ENCODE data around the gene HTR3A. TPM values are rescaled to one million over a fixed set of nuclear protein-coding genes. Genes with fewer than 3 reads are reported as not detected.
"Not testable (repeated sequence)": the region's sequence is repeated elsewhere in the genome, so short reads cannot be mapped to it uniquely, and the experiment has no call there.

Gene HTR3A
- total RNA-seq = not detected

DNA sequence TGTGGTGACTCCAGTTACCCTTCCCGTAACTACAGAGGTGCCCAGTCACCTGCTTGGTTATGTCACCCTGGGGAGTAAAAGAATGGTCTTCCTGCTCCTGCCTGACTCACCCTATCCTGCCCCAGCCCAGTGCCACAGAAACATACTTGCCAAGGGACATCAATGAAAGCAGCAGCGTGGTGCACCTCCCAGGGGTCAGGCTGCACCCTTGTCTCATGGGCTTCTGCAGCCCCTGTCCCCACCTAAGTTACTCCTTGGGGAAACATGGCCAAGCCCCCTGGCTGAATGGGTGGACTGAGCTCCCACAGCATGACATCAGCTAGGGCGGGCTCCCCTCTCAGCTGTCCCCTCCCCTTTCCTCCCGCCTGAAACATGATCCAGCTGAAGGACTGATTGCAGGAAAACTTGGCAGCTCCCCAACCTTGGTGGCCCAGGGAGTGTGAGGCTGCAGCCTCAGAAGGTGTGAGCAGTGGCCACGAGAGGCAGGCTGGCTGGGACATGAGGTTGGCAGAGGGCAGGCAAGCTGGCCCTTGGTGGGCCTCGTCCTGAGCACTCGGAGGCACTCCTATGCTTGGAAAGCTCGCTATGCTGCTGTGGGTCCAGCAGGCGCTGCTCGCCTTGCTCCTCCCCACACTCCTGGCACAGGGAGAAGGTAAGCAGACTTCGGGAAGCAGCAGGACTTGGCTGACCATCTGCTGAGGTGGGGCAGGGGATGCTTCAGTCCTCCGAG, at the start of gene HTR3A:
Gene HTR3A, plus strand, starts transcription at position 368 of the 730 bp plus-strand sequence. Its CDS starts 218 bp downstream, at position 586.
- DNase-seq (ENCODE audit: low spot score) (no peak), ATAC-seq (peak; percentile 34)
- intact Hi-C loops (cut with DNase I) = no loop called here

DNA sequence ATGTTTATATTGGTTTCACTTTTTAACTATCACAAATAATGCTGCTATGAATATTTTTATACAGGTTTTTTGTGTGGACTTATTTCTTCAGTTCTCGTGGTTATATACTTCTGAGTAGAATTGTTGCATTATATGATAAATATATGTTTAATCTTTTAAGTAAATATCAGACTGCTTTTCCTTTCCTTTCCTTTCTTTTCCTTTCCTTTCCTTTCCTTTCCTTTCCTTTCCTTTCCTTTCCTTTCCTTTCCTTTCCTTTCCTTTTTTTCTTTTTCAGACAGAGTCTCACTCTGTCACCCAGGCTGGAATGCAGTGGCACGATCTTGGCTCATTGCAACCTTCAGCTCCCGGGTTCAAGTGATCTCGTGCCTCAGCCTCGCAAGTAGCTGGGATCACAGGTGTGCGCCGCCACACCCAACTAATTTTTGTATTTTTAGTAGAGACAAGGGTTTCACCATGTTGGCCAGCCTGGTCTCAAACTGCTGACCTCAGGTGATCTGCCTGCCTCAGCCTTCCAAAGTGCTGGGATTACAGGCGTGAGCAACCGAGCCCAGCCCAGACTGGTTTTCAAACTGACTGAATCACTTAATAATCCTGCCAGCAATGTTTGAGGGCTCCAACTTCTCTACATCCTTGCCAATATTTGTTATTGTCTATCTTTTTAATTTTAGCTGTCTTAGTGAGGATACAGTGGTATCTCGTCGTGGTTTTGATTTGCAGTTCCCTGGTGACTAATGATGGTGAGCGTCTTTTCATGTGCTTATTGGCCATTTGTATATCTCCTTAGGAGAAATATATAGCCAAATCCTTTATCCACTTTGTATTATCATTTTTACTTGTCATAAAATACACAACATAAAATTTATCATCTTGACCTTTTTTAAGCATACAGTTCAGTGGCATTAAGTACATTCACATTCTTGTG, 48.4 kb upstream of the HTR3A start:
- intact Hi-C loops (cut with DNase I) = no loop called here
- DNase-seq (ENCODE audit: low spot score) (no peak), ATAC-seq (no peak)

DNA sequence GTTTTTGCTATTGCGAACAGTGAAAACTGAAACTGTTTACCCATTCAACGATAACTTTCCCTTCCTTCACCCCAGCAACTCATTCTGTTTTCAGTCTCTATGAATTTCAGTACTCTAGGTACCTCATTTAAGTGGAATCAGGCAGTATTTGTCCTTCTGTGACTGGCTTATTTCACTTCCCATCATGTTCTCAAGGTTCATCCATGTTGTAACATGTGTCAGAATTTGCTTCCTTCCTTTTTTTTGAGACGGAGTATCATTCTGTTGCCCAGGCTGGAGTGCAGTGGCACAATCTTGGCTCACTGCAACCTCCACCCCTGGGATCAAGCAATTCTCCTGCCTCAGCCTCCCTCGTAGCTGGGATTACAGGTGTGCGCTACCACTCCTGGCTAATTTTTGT, 46.6 kb upstream of the HTR3A start:
- ATAC-seq (no peak), DNase-seq (ENCODE audit: low spot score) (no peak)
- intact Hi-C loops (cut with DNase I) = no loop called here

DNA sequence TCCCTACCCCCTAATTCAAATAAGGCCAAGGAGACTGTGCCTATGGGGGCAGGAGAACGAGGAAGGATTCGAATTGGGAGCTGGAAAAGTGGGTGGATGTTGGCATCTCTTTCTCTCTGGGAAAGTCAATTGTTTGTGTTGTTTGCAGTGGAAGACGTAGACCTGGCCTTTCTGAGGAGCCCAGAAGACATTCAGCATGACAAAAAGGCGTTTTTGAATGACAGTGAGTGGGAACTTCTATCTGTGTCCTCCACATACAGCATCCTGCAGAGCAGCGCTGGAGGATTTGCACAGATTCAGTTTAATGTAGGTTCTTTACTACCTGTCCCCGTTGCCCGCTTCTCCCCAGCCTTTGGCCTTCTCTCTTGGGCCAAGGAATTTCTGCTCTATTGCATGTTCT, 42.1 kb upstream of the HTR3A start:
- intact Hi-C loops (cut with DNase I) = no loop called here
- ATAC-seq = no peak
- no peak for DNase-seq (ENCODE audit: low spot score)

DNA sequence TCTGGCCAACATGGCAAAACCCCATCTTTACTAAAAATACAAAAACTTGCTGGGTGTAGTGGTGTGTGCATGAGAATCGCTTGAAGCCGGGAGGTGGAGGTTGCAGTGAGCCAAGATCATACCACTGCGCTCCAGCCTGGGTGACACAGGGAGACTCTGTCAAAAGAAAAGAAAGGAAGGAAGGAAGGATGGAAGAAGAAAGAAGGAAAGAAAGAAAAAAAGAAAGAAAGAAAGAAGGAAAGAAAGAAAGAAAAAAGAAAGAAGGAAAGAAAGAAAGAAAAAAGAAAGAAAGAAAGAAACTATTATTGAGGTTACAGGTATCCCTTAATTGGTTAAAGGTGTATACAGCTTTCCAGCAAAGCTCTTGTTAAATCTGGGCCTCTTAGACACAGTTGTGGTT, 40.7 kb upstream of the HTR3A start:
- DNase-seq (ENCODE audit: low spot score); intact Hi-C loops (cut with DNase I); ATAC-seq: not testable (repeated sequence)

DNA sequence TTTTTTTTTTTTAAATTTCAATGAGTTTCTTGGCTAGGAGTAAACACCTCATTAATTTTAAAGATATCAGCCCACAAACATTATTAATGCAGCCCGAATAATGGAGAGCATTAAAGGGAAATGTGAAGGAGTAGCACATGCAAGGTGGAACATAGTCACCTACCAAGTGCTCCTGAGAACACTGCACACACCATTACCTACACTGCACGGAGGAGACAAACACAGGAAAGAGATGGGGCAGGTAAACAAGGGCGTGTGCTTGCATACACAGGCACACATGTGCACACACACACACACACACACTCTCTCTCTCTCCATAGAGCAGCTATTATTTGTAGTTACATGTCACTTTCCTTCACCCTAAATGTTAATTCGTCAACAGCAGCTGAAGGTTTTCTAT, 40.1 kb upstream of the HTR3A start:
- DNase-seq (ENCODE audit: low spot score) = no peak
- ATAC-seq = no peak
- intact Hi-C loops (cut with DNase I) = no loop called here

DNA sequence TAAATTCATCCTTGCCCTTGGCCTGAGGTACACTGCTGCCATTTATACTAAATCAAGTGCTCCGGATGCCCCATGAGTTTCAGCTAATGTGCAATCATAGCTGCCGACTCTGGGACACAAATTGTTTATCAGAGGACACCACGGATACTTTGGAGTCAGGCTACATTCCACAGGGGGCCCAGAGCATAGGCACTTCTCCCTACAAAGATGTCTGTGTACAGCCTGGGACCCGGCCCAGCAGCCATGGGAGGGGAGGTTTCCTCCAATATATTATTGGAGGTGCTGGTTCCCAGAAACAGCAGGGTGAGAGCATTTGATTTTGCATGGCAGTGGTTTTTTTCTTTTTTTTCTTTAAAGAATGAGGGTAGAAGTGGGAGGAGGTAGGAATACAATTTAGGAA, 39.0 kb upstream of the HTR3A start:
- ATAC-seq (no peak), DNase-seq (ENCODE audit: low spot score) (no peak)
- intact Hi-C loops (cut with DNase I) = no loop called here

DNA sequence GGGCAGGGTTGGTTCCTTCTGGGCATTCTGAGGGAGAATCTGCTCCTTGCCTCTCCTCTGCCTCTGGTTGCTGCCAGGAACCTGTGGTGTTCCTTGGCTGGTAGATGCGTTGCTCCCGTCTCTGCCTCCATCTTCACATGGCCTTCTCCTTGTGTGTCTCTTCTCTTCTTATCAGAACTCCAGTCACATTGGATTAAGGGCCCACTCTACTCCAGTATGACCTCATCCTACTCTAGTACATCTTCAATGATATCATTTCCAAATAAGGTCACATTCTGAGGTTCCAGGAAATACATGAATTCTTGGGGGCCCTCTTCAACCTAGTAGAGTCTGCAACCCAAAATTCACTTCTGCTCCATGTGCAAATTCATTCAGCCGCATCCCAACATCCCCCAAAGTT, 37.0 kb upstream of the HTR3A start:
- intact Hi-C loops (cut with DNase I) = no loop called here

DNA sequence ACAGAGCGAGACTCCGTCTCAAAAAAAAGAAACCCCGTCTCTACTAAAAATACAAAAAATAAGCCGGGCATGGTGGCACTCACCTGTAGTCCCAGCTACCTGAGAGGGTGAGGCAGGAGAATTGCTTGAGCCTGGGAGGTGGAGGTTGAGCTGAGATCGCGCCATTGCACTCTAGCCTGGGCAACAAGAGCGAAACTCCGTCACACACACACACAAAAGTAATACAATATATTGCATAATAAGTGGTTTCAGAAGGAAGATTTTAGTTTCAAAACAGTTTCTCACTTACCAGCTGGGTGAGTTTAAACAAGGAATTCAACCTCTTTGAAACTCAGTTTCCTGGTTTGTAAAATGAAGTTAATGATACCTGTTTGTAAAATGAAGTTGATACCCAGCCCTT, 32.7 kb upstream of the HTR3A start:
- no peak for ATAC-seq
- DNase-seq (ENCODE audit: low spot score) = no peak
- intact Hi-C loops (cut with DNase I) = no loop called here

More for the DNA sequence above, 37.0 kb upstream of the HTR3A start:
- ATAC-seq (no peak), DNase-seq (ENCODE audit: low spot score) (no peak)

DNA sequence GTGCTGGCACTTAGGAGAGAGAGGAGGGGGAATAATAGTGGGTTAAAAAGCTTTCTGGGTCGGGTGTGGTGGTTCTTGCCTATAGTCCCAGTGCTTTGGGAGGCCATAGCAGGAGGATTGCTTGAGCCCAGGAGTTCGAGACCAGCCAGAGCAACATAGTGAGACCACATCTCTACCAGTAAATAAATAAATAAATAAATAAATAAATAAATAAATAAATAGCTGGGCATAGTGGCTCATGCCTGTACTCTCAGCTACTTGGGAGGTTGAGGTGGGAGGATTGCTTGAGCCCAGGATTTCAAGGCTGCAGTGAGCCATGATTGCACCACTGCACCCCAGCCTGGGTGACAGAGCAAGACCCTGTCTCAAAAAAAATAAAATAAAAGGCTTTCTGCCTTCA, 28.7 kb upstream of the HTR3A start:
- DNase-seq (ENCODE audit: low spot score); ATAC-seq; intact Hi-C loops (cut with DNase I): not testable (repeated sequence)

DNA sequence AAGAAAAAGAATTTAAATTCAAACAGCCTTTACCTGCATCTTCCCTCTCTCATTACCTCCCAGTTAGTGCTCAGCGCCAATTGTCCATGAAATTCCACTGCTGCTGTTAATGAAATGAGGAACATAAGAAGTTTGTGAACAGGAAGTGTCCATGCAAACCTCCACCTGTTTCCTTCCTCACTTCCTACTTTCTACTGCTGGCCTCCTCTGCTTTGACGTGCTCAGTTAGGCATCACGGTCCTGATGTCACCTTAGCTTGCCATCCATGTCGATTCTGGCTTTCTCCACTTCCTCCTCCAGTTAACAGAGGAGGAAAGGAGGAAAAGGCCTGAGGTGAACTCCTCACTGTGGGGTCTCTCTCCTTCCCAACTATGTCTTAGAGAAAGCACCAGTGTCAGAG, 26.9 kb upstream of the HTR3A start:
- intact Hi-C loops (cut with DNase I) = no loop called here
- DNase-seq (ENCODE audit: low spot score) (no peak), ATAC-seq (no peak)

DNA sequence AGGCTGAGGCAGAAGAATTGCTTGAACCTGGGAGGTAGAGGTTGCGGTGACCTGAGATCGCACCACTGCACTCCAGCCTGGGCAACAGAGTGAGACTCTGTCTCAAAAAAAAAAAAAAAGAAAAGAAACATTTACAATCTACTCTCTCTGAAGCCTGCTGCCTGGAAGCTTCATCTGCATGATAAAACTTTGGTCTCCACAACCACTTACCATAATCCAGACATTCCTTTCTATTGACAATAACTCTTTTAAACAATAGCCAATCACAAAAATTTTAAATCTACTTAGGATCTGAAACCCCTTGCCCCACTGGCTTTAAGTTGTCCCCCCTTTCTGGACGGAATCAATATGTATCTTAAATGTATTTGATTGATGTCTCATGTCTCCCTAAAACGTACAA, 25.0 kb upstream of the HTR3A start:
- DNase-seq (ENCODE audit: low spot score) (no peak), ATAC-seq (no peak)
- intact Hi-C loops (cut with DNase I) = no loop called here

DNA sequence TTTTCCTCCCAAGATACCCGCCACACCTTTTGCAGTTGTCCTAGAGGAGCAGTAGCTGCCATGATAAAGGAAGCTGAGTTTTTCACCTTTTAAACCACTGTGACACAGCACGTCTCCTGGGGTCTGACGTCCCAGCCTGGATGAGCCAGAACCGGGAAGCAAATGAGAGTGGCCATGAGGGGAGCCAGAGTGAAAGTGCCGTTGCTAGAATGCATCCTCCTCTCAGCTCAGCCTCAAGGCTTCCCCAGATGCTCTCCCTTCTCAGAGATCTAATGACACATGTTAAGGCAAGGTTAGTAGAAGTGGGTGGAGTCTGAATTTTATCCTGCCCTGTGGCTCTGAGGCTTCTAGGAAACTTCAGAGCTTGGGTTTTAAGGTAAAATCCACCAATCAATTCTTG, 23.4 kb upstream of the HTR3A start:
- DNase-seq (ENCODE audit: low spot score) = no peak
- no peak for ATAC-seq
- intact Hi-C loops (cut with DNase I) = no loop called here

DNA sequence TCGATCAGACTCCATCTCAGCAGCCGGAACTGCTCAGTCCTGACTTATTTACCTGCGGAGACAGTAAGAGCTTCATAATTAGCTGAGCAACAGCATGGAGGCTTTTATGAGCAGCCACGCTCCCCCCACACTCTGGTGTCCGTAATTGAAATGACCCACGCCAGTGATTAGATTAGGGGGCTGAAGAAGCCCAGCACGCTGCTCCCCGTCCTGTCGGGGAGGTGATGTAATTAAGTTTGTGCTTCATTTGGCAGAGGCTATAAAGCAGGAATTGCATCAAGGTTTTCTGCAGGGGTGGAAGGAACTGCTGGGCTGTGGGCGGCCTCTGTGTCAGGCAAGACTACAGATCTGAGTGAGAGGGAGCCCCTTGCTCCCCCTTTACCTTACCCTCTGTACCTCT, 22.8 kb upstream of the HTR3A start:
- DNase-seq (ENCODE audit: low spot score) (no peak), ATAC-seq (no peak)
- intact Hi-C loops (cut with DNase I) = no loop called here

DNA sequence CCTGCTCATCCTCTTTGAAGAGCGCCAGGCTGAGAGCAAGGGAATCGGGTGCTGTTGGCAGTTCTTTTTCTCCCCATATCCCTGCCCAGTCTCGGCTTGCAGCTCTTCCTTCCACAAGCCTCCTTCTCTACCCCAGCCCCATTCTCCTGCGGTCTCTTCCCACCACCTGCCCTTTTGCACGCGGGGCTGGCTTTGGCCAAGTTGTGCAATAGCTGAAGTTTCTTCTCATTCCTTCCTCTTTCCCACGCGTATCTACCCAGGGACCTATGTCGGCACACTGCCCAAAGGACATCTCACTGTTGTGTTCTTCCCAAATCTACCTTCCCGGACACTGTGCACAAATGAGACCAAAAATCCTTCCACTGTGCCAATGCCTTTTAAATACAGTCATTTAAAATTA, 22.3 kb upstream of the HTR3A start:
- intact Hi-C loops (cut with DNase I) = no loop called here
- ATAC-seq (no peak), DNase-seq (ENCODE audit: low spot score) (no peak)

DNA sequence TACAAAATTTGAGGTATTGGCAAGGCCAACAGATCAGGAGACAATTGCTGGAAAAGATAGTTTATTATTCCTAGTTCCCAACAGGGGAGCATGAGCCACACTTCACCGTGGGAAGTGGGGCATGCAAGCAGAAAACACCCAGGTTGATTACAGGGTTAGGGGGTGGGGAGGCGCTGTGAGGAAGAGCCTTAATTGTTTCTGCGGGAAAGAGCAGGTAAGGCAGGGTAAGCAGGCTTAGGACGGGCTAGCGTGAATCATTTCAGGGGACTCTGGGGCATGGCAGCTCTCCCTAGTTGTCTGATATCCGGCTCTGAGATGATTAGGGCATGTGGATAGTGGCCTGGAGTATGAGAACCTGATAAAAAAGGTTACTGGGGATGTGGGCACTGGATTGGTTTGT, 20.7 kb upstream of the HTR3A start:
- no peak for ATAC-seq
- DNase-seq (ENCODE audit: low spot score) = no peak
- intact Hi-C loops (cut with DNase I) = no loop called here

DNA sequence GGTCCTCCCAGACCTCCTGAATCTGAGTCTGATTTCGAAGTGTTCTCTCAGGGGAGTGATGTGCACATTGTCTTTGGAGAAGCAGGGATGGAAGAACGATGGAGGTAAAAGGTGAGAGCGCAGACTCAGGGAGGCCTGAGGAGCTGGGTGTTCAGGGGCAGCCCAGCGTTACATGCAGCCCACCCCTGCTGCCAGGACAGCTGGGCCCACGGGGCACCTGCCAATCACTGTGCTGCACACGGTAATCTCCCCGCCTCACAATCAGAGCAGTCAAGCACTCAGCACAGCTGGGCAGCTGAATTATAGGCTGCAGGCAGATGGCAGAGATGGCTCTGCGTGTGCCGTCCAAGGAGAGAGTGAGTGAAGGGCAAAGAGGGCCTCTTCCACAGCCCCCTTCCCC, 17.9 kb upstream of the HTR3A start:
- DNase-seq (ENCODE audit: low spot score) = no peak
- ATAC-seq = no peak
- intact Hi-C loops (cut with DNase I) = no loop called here

DNA sequence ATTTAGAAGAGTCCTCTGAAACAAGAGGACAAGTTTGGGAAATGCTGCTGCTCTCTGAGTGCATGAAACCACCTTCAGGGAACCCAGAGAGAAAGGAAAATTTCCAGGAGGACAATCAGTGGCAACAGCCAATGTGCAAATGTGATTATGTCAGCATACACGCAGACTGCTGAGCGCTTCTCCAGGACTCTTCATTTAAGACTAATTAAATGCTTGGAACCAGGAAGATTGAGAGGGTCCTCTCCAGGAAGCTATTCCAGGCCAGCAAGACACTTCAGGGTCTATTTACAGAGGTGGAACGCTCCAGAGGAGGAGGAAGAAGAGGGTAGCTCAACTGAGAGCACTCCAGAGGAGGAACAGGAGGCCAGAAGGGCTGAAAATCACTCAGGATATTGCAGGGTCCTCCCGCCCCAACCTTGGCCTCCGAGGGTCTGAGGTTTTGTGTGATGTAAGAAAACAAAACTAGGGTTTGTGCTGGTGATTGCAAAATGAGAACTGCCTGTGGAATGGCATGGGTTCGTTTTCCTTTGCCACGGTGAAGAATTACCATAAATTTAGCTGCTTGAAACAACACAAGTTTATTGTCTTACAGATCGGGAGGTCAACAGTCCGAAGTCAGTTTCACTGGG, 14.1 kb upstream of the HTR3A start:
- DNase-seq (ENCODE audit: low spot score) (no peak), ATAC-seq (no peak)
- intact Hi-C loops (cut with DNase I) = no loop called here

DNA sequence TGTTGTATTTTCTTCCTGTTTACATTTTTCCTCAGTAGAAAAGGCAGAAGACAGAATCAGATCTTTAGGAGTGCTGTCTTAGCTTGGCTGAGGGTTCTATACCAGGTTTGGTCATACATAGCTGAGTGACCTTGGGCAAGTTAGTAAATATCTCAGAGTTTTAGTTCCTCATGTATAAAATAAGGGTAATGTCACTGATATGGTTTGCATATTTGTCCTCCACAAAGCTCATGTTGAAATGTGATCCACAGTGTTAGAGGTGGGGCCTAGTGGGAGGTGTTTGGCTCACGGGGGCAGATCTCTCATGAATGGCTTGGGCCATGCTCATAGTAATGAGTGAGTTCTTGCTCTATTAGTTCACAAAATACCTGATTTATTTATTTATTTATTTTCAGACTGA, 7.5 kb upstream of the HTR3A start:
- ATAC-seq (no peak), DNase-seq (ENCODE audit: low spot score) (no peak)
- intact Hi-C loops (cut with DNase I) = no loop called here
